ENCODE measurements around the gene RAI1. TPM values are rescaled to one million over a fixed set of nuclear protein-coding genes. Genes with fewer than 3 reads are reported as not detected.

RAI1 gene
- total and polyA plus RNA-seq, 2 of the 13 experiments (the other 11 are each of a cell fraction or from before 2014, with no cell fraction given), result 3.4 to 5.2 TPM

DNA sequence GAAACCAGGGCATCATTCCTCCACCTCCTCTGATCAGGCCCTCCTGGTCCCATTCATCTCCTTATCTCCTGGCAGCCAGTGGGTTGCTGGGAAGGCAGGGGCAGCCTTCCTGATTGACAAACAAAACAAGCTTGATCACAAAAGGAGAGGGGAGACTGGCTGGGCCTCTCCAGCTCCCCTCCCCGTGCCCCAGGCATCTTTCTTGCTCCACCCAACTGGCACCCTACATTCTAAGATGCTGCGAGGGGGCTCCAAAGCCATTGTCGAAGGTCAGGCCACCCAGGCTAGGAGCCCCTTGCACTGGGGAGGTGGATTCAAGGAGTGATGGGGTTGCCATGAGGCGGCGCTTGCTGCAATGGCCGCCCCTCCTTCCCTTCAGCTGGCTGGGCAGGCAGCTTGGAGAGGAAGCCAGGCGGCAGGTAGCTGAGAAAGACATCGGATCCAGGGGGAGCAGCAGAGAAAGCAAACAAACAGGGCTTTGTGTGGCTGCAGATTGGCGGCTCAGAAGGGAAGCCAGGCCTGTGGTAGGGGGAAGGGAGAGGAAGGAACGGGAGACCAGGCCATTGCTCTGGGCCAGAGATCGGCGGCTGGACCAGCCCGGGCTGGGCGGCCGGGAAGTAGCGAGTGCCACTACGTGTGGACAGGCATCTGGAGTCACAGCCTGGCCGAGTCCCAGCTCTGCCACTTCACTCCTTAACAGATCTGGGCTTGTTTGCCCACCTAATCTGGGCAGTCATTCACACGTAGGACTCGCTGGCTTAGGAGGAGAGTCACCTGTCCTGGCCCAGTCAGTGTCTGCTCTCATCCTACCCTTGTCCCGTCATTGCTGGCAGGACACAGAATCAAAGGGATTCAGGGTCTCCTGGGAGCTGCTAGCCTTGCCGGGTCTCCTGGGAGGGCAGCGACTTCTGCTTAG, 12.3 kb downstream of the RAI1 start (continued):
- TF ChIP-seq, protein P1, sequence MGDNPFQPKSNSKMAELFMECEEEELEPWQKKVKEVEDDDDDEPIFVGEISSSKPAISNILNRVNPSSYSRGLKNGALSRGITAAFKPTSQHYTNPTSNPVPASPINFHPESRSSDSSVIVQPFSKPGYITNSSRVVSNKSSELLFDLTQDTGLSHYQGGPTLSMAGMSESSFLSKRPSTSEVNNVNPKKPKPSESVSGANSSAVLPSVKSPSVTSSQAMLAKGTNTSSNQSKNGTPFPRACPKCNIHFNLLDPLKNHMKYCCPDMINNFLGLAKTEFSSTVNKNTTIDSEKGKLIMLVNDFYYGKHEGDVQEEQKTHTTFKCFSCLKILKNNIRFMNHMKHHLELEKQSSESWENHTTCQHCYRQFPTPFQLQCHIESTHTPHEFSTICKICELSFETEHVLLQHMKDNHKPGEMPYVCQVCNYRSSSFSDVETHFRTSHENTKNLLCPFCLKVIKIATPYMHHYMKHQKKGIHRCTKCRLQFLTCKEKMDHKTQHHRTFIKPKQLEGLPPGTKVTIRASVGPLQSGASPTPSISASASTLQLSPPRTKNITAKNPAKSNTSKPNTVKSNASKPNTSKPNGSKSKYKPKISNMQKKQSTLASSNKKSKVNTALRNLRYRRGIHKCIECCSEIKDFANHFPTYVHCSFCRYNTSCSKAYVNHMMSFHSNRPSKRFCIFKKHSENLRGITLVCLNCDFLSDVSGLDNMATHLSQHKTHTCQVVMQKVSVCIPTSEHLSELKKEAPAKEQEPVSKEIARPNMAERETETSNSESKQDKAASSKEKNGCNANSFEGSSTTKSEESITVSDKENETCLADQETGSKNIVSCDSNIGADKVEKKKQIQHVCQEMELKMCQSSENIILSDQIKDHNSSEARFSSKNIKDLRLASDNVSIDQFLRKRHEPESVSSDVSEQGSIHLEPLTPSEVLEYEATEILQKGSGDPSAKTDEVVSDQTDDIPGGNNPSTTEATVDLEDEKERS (CRISPR knock-in tag; IDR thresholded peaks at IDR 0.05), result no peak
- TF ChIP-seq, protein P2, sequence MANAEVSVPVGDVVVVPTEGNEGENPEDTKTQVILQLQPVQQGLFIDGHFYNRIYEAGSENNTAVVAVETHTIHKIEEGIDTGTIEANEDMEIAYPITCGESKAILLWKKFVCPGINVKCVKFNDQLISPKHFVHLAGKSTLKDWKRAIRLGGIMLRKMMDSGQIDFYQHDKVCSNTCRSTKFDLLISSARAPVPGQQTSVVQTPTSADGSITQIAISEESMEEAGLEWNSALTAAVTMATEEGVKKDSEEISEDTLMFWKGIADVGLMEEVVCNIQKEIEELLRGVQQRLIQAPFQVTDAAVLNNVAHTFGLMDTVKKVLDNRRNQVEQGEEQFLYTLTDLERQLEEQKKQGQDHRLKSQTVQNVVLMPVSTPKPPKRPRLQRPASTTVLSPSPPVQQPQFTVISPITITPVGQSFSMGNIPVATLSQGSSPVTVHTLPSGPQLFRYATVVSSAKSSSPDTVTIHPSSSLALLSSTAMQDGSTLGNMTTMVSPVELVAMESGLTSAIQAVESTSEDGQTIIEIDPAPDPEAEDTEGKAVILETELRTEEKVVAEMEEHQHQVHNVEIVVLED (CRISPR knock-in tag; IDR thresholded peaks at IDR 0.05; ENCODE audit: borderline replicate concordance), result 0 out of 2 replicates have a peak, but pooled peaks have one; percentile 46
- TF ChIP-seq IKZF4 (CRISPR knock-in tag; IDR thresholded peaks at IDR 0.05; ENCODE audit: borderline replicate concordance, low read depth, not compliant biosample characterization) (no peak), NFE2L1 (CRISPR knock-in tag; IDR thresholded peaks at IDR 0.05; ENCODE audit: borderline replicate concordance) (no peak; the same call in 1 of the 2 replicates), FOSL2 (CRISPR knock-in tag; IDR thresholded peaks at IDR 0.05) (no peak), BORCS8-MEF2B (CRISPR knock-in tag; IDR thresholded peaks at IDR 0.05) (no peak), TMF1 (CRISPR knock-in tag; IDR thresholded peaks at IDR 0.05; ENCODE audit: low read depth) (no peak), HNRNPH1 (optimal IDR thresholded peaks at IDR 0.05; ENCODE audit: low read depth, low read length) (peak; percentile 14), ZSCAN22 (CRISPR knock-in tag; IDR thresholded peaks at IDR 0.05) (no peak)
- TF ChIP-seq, protein P3, sequence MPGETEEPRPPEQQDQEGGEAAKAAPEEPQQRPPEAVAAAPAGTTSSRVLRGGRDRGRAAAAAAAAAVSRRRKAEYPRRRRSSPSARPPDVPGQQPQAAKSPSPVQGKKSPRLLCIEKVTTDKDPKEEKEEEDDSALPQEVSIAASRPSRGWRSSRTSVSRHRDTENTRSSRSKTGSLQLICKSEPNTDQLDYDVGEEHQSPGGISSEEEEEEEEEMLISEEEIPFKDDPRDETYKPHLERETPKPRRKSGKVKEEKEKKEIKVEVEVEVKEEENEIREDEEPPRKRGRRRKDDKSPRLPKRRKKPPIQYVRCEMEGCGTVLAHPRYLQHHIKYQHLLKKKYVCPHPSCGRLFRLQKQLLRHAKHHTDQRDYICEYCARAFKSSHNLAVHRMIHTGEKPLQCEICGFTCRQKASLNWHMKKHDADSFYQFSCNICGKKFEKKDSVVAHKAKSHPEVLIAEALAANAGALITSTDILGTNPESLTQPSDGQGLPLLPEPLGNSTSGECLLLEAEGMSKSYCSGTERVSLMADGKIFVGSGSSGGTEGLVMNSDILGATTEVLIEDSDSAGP (CRISPR knock-in tag; IDR thresholded peaks at IDR 0.05; ENCODE audit: borderline replicate concordance), result peak; percentile 59; the same call in 1 of the 2 replicates
- TF ChIP-seq, protein P4, sequence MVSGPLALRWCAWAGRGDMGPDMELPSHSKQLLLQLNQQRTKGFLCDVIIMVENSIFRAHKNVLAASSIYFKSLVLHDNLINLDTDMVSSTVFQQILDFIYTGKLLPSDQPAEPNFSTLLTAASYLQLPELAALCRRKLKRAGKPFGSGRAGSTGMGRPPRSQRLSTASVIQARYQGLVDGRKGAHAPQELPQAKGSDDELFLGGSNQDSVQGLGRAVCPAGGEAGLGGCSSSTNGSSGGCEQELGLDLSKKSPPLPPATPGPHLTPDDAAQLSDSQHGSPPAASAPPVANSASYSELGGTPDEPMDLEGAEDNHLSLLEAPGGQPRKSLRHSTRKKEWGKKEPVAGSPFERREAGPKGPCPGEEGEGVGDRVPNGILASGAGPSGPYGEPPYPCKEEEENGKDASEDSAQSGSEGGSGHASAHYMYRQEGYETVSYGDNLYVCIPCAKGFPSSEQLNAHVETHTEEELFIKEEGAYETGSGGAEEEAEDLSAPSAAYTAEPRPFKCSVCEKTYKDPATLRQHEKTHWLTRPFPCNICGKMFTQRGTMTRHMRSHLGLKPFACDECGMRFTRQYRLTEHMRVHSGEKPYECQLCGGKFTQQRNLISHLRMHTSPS (CRISPR knock-in tag; IDR thresholded peaks at IDR 0.05; ENCODE audit: low read depth), result no peak; the same call in 1 of the 2 replicates
- TF ChIP-seq, protein P5, sequence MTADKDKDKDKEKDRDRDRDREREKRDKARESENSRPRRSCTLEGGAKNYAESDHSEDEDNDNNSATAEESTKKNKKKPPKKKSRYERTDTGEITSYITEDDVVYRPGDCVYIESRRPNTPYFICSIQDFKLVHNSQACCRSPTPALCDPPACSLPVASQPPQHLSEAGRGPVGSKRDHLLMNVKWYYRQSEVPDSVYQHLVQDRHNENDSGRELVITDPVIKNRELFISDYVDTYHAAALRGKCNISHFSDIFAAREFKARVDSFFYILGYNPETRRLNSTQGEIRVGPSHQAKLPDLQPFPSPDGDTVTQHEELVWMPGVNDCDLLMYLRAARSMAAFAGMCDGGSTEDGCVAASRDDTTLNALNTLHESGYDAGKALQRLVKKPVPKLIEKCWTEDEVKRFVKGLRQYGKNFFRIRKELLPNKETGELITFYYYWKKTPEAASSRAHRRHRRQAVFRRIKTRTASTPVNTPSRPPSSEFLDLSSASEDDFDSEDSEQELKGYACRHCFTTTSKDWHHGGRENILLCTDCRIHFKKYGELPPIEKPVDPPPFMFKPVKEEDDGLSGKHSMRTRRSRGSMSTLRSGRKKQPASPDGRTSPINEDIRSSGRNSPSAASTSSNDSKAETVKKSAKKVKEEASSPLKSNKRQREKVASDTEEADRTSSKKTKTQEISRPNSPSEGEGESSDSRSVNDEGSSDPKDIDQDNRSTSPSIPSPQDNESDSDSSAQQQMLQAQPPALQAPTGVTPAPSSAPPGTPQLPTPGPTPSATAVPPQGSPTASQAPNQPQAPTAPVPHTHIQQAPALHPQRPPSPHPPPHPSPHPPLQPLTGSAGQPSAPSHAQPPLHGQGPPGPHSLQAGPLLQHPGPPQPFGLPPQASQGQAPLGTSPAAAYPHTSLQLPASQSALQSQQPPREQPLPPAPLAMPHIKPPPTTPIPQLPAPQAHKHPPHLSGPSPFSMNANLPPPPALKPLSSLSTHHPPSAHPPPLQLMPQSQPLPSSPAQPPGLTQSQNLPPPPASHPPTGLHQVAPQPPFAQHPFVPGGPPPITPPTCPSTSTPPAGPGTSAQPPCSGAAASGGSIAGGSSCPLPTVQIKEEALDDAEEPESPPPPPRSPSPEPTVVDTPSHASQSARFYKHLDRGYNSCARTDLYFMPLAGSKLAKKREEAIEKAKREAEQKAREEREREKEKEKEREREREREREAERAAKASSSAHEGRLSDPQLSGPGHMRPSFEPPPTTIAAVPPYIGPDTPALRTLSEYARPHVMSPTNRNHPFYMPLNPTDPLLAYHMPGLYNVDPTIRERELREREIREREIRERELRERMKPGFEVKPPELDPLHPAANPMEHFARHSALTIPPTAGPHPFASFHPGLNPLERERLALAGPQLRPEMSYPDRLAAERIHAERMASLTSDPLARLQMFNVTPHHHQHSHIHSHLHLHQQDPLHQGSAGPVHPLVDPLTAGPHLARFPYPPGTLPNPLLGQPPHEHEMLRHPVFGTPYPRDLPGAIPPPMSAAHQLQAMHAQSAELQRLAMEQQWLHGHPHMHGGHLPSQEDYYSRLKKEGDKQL (CRISPR knock-in tag; IDR thresholded peaks at IDR 0.05; ENCODE audit: low read depth), result 0 out of 2 replicates have a peak, but pooled peaks have one; percentile 20

All from HepG2 (cell line).